Measurements from ENCODE around the gene PTGS1.

Gene PTGS1

GRCh38 chr9:122355336-122355875 lies 15.4 kb upstream of the PTGS1 start:
- CTCF ChIA-PET: interaction anchor here (0.6 to 13.3 kb wide), 3 partner anchors 136 to 258 kb away, joined by 4 to 473 read pairs (median 204); no protein-coding TSS in a partner anchor
- TF ChIP-seq ZNF311 (tag by site-specific recombination; IDR thresholded peaks at IDR 0.05; ENCODE audit: borderline replicate concordance): no peak
- no peak for TF ChIP-seq ZNF214 (tag by site-specific recombination; IDR thresholded peaks at IDR 0.05; ENCODE audit: borderline replicate concordance)
- TF ChIP-seq PRDM10 (tag by site-specific recombination; IDR thresholded peaks at IDR 0.05): no peak
- TF ChIP-seq WT1 (tag by site-specific recombination; IDR thresholded peaks at IDR 0.05): no peak
- no peak for TF ChIP-seq BCL6B (tag by site-specific recombination; IDR thresholded peaks at IDR 0.05)
- no peak for TF ChIP-seq TRIM28 (IDR thresholded peaks at IDR 0.05; ENCODE audit: borderline replicate concordance, low read length)
- no peak for TF ChIP-seq TCF7L2 (IDR thresholded peaks at IDR 0.05; ENCODE audit: borderline replicate concordance, low read depth, low read length)
- no peak for TF ChIP-seq ZNF426 (tag by site-specific recombination; IDR thresholded peaks at IDR 0.05)
- no peak for TF ChIP-seq ZNF155 (tag by site-specific recombination; IDR thresholded peaks at IDR 0.05)
- TF ChIP-seq ZNF621 (tag by site-specific recombination; IDR thresholded peaks at IDR 0.05): no peak
- no peak for TF ChIP-seq ZNF18 (tag by site-specific recombination; IDR thresholded peaks at IDR 0.05)
- no peak for TF ChIP-seq SP7 (tag by site-specific recombination; IDR thresholded peaks at IDR 0.05)
- TF ChIP-seq ELK4 (IDR thresholded peaks at IDR 0.05; ENCODE audit: borderline replicate concordance, low read depth, low read length): no peak
- TF ChIP-seq ZNF146 (tag by site-specific recombination; IDR thresholded peaks at IDR 0.05): no peak
- TF ChIP-seq ZNF292 (tag by site-specific recombination; IDR thresholded peaks at IDR 0.05; ENCODE audit: borderline replicate concordance, low read depth): no peak
- no peak for TF ChIP-seq ZSCAN5A (tag by site-specific recombination; IDR thresholded peaks at IDR 0.05)
- Histone ChIP-seq H3K4me1 (ENCODE audit: control insufficient read depth, insufficient read depth, low read length) (no peaks in the 10 kb centered on the region), H3K4me3 (ENCODE audit: low read depth, low read length) (no peak overlapping the region), H3K27ac (ENCODE audit: extremely low read depth, low read depth, low read length) (no peak overlapping the region), H3K9me3 (ENCODE audit: control insufficient read depth, insufficient read depth, low read depth, low read length) (no peaks in the 10 kb centered on the region), H3K36me3 (ENCODE audit: control insufficient read depth in 2 of 2, insufficient read depth in 1 of 2, low read length in 2 of 2) (no peaks in the 10 kb centered on the region)
- POLR2A ChIA-PET: no interaction called here
